PC-3 (cell line): ENCODE data around the gene TARBP1. TPM values are rescaled to one million over a fixed set of nuclear protein-coding genes. Genes with fewer than 3 reads are reported as not detected.

Experiments
- ATAC-seq: fragments of 200-7000 bp; cut with Tn5 transposase; 2 replicates; pipeline ENCODE4 v1.9.1; 2020; ENCODE audit warnings: mild to moderate bottlenecking, moderate library complexity
- BruUV-seq: library from RNA; stranded (reverse); fragments of 400-500 nt; replicated peaks from 2 replicates; lab custom pipeline; 2021; lab: Mats Ljungman, UMichigan
- CTCF ChIA-PET: fragments of 300-600 bp; sonication (Branson Sonifier 250); formaldehyde crosslinking; loops from one replicate; lab custom pipeline; 2022; ENCODE audit warnings: antibody characterized with exemption; lab: Charles Lee
- POLR2A ChIA-PET: fragments of 300-600 bp; sonication (Branson Sonifier 250); formaldehyde crosslinking; loops from one replicate; lab custom pipeline; 2022; ENCODE audit warnings: antibody characterized with exemption; ENCODE audit not compliant: unreplicated experiment; lab: Charles Lee
- DNase-seq: peaks from one replicate; pipeline ENCODE4 v3.0.0-alpha.2; 2015
- H2AFZ ChIP-seq: fragments of 300-600 bp; sonication (generic); 2 replicates; pipeline ENCODE4 v1.6.0; 2016; ENCODE audit warnings: antibody characterized with exemption, low read length
- H3F3A ChIP-seq: fragments of 300-600 bp; sonication (generic); one replicate; pipeline ENCODE4 v1.6.0; 2017; ENCODE audit warnings: antibody characterized with exemption, low read length, control low read depth, mild to moderate bottlenecking; ENCODE audit not compliant: unreplicated experiment
- H3K27ac ChIP-seq: fragments of 300-600 bp; sonication (generic); 2 replicates; pipeline ENCODE4 v1.5.1; 2016; ENCODE audit warnings: mild to moderate bottlenecking, low read length
- H3K27me3 ChIP-seq: fragments of 300-600 bp; sonication (generic); 2 replicates; pipeline ENCODE4 v1.6.1; 2016; ENCODE audit warnings: low read length, mixed read lengths
- H3K36me3 ChIP-seq: fragments of 300-600 bp; sonication (generic); 2 replicates; pipeline ENCODE4 v1.6.1; 2016; ENCODE audit warnings: low read depth, mixed run types, low read length, mixed read lengths
- H3K4me1 ChIP-seq: fragments of 300-600 bp; sonication (generic); 2 replicates; pipeline ENCODE4 v1.5.1; 2016; ENCODE audit warnings: low read length; ENCODE audit not compliant: insufficient read depth
- H3K4me2 ChIP-seq: fragments of 300-600 bp; sonication (generic); 2 replicates; pipeline ENCODE4 v1.6.0; 2016; ENCODE audit warnings: low read length
- H3K4me3 ChIP-seq: fragments of 300-600 bp; sonication (generic); 2 replicates; pipeline ENCODE4 v1.5.1; 2016; ENCODE audit warnings: mild to moderate bottlenecking, low read length, mixed read lengths
- H3K79me2 ChIP-seq: fragments of 300-600 bp; sonication (generic); 2 replicates; pipeline ENCODE4 v1.6.1; 2017; ENCODE audit warnings: low read length, mixed read lengths
- H3K9ac ChIP-seq: fragments of 300-600 bp; sonication (generic); 2 replicates; pipeline ENCODE4 v1.6.0; 2016; ENCODE audit warnings: mild to moderate bottlenecking, low read length
- H3K9me2 ChIP-seq: fragments of 300-600 bp; sonication (generic); replicated peaks from 2 replicates; pipeline ENCODE4 v1.6.1; 2016; ENCODE audit warnings: mixed run types, low read length, mixed read lengths
- H3K9me3 ChIP-seq: fragments of 300-600 bp; sonication (generic); 2 replicates; pipeline ENCODE4 v1.6.1; 2016; ENCODE audit warnings: low read length, mixed read lengths
- H4K20me1 ChIP-seq: fragments of 300-600 bp; sonication (generic); 2 replicates; pipeline ENCODE4 v1.6.1; 2016; ENCODE audit warnings: low read length, mixed read lengths
- EZH2 ChIP-seq: fragments of 300-600 bp; sonication (generic); IDR thresholded peaks from one replicate; pipeline ENCODE4 v1.6.1; 2017; ENCODE audit warnings: antibody characterized with exemption, mild to moderate bottlenecking, low read length; ENCODE audit not compliant: unreplicated experiment
- EZH2phosphoT487 ChIP-seq: fragments of 300-600 bp; sonication (generic); IDR thresholded peaks from 2 replicates; pipeline ENCODE4 v1.6.1; 2018; ENCODE audit warnings: mild to moderate bottlenecking, antibody characterized with exemption, low read length, borderline replicate concordance
- intact Hi-C: fragments of 100-400 bp; cut with micrococcal nuclease; formaldehyde crosslinking; loops from 2 replicates; pipeline ENCODE4 v1.9.0; 2023
- total RNA-seq: library from RNA; depleted of rRNA; stranded (reverse); fragments of >200 nt; gene quantifications from 2 replicates; pipeline ENCODE4 v1.2.3, GENCODE V29; 2014
- TF ChIP-seq, protein P1 (sequence below): fragments of 300-600 bp; sonication (generic); conservative IDR thresholded peaks from 2 replicates; pipeline ENCODE4 v1.5.1; 2017; ENCODE audit warnings: antibody characterized with exemption, low read depth, mild to moderate bottlenecking, low read length

The TARBP1 gene
- total RNA-seq, 1 experiment from 2014 or later: 15.1 TPM

DNA sequence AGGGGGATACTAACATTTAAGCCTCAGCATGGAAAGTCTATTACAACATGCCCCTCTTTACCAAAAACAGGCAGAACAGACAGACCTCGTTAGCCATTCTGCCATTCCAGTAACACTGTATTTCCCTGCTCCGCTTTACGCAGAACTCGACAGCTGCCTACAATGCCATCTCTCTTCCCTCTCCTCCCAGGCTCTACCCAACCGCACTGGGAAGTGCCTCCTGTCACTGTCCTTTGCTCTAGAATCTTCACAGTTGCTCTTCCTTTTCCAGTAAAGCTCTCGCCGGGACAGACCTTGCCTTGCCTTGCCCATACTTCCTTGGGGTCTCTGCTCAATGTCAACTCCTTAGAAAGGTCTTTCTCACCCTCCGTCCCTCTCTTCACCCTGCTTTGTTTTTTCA lies 82.9 kb downstream of the TARBP1 start:
- ATAC-seq (no peak), DNase-seq (no peak)
- intact Hi-C loops: no loop called here
- BruUV-seq: no TSS peak
- no peak overlapping the region for H3K4me3 ChIP-seq
- 0 out of 2 replicates have a peak, but pooled peaks cover 7% of the 10 kb centered on the region for H3K4me1 ChIP-seq
- ChIA-PET POLR2A (no interaction called here), CTCF (no interaction called here)
- no peak overlapping the region for H3K9ac ChIP-seq
- no peaks in the 10 kb centered on the region for H4K20me1 ChIP-seq
- H3K9me2 ChIP-seq: no peaks in the 10 kb centered on the region
- TF ChIP-seq, protein P1, sequence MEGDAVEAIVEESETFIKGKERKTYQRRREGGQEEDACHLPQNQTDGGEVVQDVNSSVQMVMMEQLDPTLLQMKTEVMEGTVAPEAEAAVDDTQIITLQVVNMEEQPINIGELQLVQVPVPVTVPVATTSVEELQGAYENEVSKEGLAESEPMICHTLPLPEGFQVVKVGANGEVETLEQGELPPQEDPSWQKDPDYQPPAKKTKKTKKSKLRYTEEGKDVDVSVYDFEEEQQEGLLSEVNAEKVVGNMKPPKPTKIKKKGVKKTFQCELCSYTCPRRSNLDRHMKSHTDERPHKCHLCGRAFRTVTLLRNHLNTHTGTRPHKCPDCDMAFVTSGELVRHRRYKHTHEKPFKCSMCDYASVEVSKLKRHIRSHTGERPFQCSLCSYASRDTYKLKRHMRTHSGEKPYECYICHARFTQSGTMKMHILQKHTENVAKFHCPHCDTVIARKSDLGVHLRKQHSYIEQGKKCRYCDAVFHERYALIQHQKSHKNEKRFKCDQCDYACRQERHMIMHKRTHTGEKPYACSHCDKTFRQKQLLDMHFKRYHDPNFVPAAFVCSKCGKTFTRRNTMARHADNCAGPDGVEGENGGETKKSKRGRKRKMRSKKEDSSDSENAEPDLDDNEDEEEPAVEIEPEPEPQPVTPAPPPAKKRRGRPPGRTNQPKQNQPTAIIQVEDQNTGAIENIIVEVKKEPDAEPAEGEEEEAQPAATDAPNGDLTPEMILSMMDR: no peak
- TF ChIP-seq EZH2 (no peak), EZH2phosphoT487 (no peak)
- H3K27me3 ChIP-seq: no peaks in the 10 kb centered on the region
- no peak overlapping the region for H3K27ac ChIP-seq
- H3K9me3 ChIP-seq: no peaks in the 10 kb centered on the region
- no peak overlapping the region for H2AFZ ChIP-seq
- no peaks in the 10 kb centered on the region for H3K79me2 ChIP-seq
- no peaks in the 10 kb centered on the region for H3K36me3 ChIP-seq
- H3F3A ChIP-seq: no peaks in the 10 kb centered on the region
- no peak overlapping the region for H3K4me2 ChIP-seq

DNA sequence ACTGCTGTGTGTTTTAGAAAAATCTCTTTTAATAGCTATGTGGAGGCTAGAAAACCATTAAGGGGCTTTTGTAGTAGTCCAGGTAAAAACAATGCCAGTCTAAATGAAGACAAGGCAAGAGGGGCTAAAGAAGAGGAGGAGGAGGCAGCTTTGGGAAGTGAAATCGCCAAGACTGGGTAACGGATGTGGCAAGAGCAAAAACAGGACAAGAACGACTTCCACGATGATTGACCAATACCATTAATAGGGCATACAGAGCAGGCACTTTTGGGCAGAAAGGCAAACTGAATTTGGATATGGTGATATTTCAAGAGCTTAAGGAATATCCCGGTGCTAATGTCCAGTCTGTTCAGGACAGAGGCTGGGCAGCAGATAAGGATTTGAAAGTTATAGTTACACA lies 83.7 kb downstream of the TARBP1 start:
- H2AFZ ChIP-seq: no peak overlapping the region
- ATAC-seq: no peak
- intact Hi-C loops: no loop called here
- no peak overlapping the region for H3K9ac ChIP-seq
- no peak for DNase-seq
- H3K27ac ChIP-seq: no peak overlapping the region
- H4K20me1 ChIP-seq: no peaks in the 10 kb centered on the region
- H3K4me1 ChIP-seq: 0 out of 2 replicates have a peak, but pooled peaks cover 7% of the 10 kb centered on the region
- TF ChIP-seq EZH2phosphoT487 (no peak), EZH2 (no peak)
- TF ChIP-seq, protein P1: no peak
- no peak overlapping the region for H3K4me3 ChIP-seq
- POLR2A ChIA-PET: no interaction called here
- H3K79me2 ChIP-seq: no peaks in the 10 kb centered on the region
- CTCF ChIA-PET: no interaction called here
- BruUV-seq: no TSS peak
- H3K36me3 ChIP-seq: no peaks in the 10 kb centered on the region
- no peaks in the 10 kb centered on the region for H3K9me3 ChIP-seq
- H3K4me2 ChIP-seq: no peak overlapping the region
- H3F3A ChIP-seq: no peaks in the 10 kb centered on the region
- H3K27me3 ChIP-seq: no peaks in the 10 kb centered on the region
- no peaks in the 10 kb centered on the region for H3K9me2 ChIP-seq

DNA sequence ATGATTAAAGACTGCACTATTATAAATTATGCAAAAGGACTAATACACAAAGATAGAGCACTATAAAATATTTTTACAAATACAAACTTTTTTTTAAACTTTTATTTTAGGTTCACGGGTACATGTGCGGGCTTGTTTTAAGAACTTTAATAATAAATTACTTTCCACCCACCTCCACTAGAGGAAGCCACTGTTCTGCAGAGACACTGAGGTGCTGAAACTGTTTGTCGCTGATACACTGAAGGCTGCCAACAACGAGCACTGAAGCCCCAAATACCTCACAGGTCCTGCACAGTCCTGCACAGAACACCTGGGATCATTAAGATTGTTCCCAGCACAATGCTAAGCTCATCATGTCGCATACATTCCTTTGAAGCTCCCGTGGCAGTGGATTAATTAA lies 85.8 kb downstream of the TARBP1 start:
- POLR2A ChIA-PET: no interaction called here
- Histone ChIP-seq H3K27ac (no peak overlapping the region), H3K4me1 (no peaks in the 10 kb centered on the region), H3K79me2 (no peaks in the 10 kb centered on the region), H3K36me3 (no peaks in the 10 kb centered on the region), H2AFZ (no peak overlapping the region), H3K9ac (no peak overlapping the region), H3K4me2 (no peak overlapping the region), H4K20me1 (no peaks in the 10 kb centered on the region), H3F3A (no peaks in the 10 kb centered on the region), H3K27me3 (no peaks in the 10 kb centered on the region), H3K4me3 (no peak overlapping the region), H3K9me2 (no peaks in the 10 kb centered on the region), H3K9me3 (no peaks in the 10 kb centered on the region)
- CTCF ChIA-PET: no interaction called here
- no peak for TF ChIP-seq EZH2
- TF ChIP-seq EZH2phosphoT487: no peak
- TF ChIP-seq, protein P1: no peak
- intact Hi-C loops: no loop called here
- ATAC-seq (no peak), DNase-seq (no peak)
- BruUV-seq: no TSS peak
